Mammary epithelial cell (primary cell): ENCODE measurements around the gene CHMP6.

ENCODE experiments used
- EZH2 ChIP-seq: IDR thresholded peaks from 2 replicates; pipeline ENCODE4 v1.6.1; 2012; ENCODE audit warnings: low read length, inconsistent platforms, borderline replicate concordance
- TF ChIP-seq, protein P1 (sequence below), 2 donors: IDR thresholded peaks in 1 of 2; conservative IDR thresholded peaks in 1 of 2; 2 replicates each; pipeline ENCODE4 v1.5.1; 2011 to 2012; ENCODE audit warnings: inconsistent platforms in 2 of 2, low read length in 2 of 2, mild to moderate bottlenecking in 2 of 2, control low read depth in 1 of 2, low read depth in 1 of 2; ENCODE audit not compliant: insufficient read depth in 1 of 2; ENCODE audit errors: extremely low read depth in 1 of 2

DNA sequence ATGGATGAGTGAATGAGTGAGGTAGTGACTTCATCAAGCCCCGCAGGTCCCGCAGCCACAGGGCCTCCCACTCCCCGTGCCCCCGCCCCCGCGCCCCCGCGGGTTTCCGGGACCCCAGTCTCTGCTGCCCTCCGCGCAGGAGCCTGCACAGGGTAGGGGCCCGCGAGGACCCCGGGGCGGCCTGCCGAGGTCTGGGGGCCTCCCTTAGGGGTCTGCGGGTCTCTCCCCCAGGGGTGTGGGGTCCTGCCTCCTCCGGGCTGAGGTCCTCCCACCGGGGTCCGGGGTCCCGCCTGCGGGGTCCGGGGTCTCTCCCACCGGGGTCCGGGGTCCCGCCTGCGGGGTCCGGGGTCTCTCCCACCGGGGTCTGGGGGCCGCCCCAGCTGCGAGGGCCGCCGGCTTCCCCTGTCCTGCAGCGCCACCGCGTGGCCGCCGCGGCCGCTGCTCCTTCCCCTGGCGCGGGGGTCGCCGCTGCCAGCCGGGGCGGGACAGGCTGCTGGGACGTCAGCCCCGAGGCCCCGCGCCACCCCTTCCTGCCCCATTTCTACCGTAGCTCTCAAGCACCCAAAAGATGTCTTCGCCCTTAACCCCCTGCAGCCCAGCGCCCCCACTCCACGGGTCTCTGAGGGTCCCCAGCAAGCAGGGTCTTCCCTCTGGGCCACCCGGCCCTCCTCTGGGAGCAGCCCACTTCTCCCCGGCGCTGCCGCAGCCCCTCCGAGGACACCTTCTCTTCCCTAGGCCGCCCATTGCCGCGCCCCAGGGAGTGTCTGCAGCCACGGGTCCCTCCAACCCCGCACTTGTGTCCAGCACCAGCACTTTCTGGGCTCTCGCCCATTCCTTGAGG is 10.4 kb upstream of the CHMP6 start:
- TF ChIP-seq, protein P1, sequence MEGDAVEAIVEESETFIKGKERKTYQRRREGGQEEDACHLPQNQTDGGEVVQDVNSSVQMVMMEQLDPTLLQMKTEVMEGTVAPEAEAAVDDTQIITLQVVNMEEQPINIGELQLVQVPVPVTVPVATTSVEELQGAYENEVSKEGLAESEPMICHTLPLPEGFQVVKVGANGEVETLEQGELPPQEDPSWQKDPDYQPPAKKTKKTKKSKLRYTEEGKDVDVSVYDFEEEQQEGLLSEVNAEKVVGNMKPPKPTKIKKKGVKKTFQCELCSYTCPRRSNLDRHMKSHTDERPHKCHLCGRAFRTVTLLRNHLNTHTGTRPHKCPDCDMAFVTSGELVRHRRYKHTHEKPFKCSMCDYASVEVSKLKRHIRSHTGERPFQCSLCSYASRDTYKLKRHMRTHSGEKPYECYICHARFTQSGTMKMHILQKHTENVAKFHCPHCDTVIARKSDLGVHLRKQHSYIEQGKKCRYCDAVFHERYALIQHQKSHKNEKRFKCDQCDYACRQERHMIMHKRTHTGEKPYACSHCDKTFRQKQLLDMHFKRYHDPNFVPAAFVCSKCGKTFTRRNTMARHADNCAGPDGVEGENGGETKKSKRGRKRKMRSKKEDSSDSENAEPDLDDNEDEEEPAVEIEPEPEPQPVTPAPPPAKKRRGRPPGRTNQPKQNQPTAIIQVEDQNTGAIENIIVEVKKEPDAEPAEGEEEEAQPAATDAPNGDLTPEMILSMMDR (conservative IDR thresholded peaks at IDR 0.05 in 1 of 2, IDR thresholded peaks at IDR 0.05 in 1 of 2; ENCODE audit: extremely low read depth in 1 of 2, insufficient read depth in 1 of 2, low read depth in 1 of 2, low read length in 2 of 2) = peak; percentile 35 to 47
- no peak for TF ChIP-seq EZH2
